ENCODE data around the gene AKT1S1. TPM values are rescaled to one million over a fixed set of nuclear protein-coding genes. Genes with fewer than 3 reads are reported as not detected.

AKT1S1 gene
- total RNA-seq, 2 donors from 2014 or later = 15.2 to 20.7 TPM

GRCh38 chr19:49923055-49924003 lies 46.2 kb upstream of the AKT1S1 start:
- peaks cover 19% of the 10 kb centered on the region for H3K36me3 ChIP-seq
- ATAC-seq (ENCODE audit: insufficient number of reproducible peaks, low FRiP score, low read depth) = no peak
- H3K4me3 ChIP-seq = no peak overlapping the region
- H3K27ac ChIP-seq = no peak overlapping the region
- H3K4me1 ChIP-seq (ENCODE audit: control insufficient read depth in 1 of 2, low read depth in 2 of 2) = peaks cover 6 to 17% of the 10 kb centered on the region in 2 donors
- TF ChIP-seq CTCF (IDR thresholded peaks at IDR 0.05) = no peak
- H3K9me3 ChIP-seq = no peaks in the 10 kb centered on the region
- H3K27me3 ChIP-seq (replicated peaks; ENCODE audit: insufficient read depth) = no peaks in the 10 kb centered on the region
- no peak for DNase-seq (ENCODE audit: low spot score)

GRCh38 chr19:49921871-49922795 lies 45.0 kb upstream of the AKT1S1 start:
- Histone ChIP-seq H3K27me3 (replicated peaks; ENCODE audit: insufficient read depth) (no peaks in the 10 kb centered on the region), H3K27ac (no peak overlapping the region), H3K9me3 (no peaks in the 10 kb centered on the region), H3K36me3 (peaks cover 15% of the 10 kb centered on the region), H3K4me3 (no peak overlapping the region), H3K4me1 (ENCODE audit: control insufficient read depth in 1 of 2, low read depth in 2 of 2) (peaks cover 2 to 5% of the 10 kb centered on the region in 2 donors)
- ATAC-seq (ENCODE audit: insufficient number of reproducible peaks, low FRiP score, low read depth) (no peak), DNase-seq (ENCODE audit: low spot score) (no peak)
- TF ChIP-seq CTCF (IDR thresholded peaks at IDR 0.05) = no peak

- H3K36me3 ChIP-seq = peaks cover 13% of the 10 kb centered on the region
- H3K4me3 ChIP-seq = no peak overlapping the region
- no peak for ATAC-seq (ENCODE audit: insufficient number of reproducible peaks, low FRiP score, low read depth)
- no peak overlapping the region for H3K27ac ChIP-seq
- no peaks in the 10 kb centered on the region for H3K4me1 ChIP-seq (ENCODE audit: control insufficient read depth in 1 of 2, low read depth in 2 of 2)
- TF ChIP-seq CTCF (IDR thresholded peaks at IDR 0.05) = no peak
- no peak for DNase-seq (ENCODE audit: low spot score)
- no peaks in the 10 kb centered on the region for H3K9me3 ChIP-seq
- H3K27me3 ChIP-seq (replicated peaks; ENCODE audit: insufficient read depth) = no peaks in the 10 kb centered on the region
Measured at GRCh38 chr19:49920624-49921363, 43.6 kb upstream of the AKT1S1 start.

- no peak for TF ChIP-seq CTCF (IDR thresholded peaks at IDR 0.05)
- Histone ChIP-seq H3K27me3 (replicated peaks; ENCODE audit: insufficient read depth) (no peaks in the 10 kb centered on the region), H3K9me3 (no peaks in the 10 kb centered on the region), H3K4me3 (no peak overlapping the region), H3K36me3 (peaks cover 6% of the 10 kb centered on the region), H3K4me1 (ENCODE audit: control insufficient read depth in 1 of 2, low read depth in 2 of 2) (peaks cover 0 to 5% of the 10 kb centered on the region in 2 donors), H3K27ac (no peak overlapping the region)
- DNase-seq (ENCODE audit: low spot score) (no peak), ATAC-seq (ENCODE audit: insufficient number of reproducible peaks, low FRiP score, low read depth) (no peak)
Measured at GRCh38 chr19:49918089-49918488, 40.9 kb upstream of the AKT1S1 start.

All from thoracic aorta (tissue), 2 donors.